Endothelial cell (in vitro differentiated cells): ENCODE data around the gene PDK1. TPM values are rescaled to one million over a fixed set of nuclear protein-coding genes. Genes with fewer than 3 reads are reported as not detected.

Source experiments
- DNase-seq: peaks from one replicate; pipeline ENCODE4 v3.0.0; 2021; ENCODE audit warnings: low spot score
- H3K27ac Mint-ChIP-seq: one replicate; pipeline ENCODE4 v1.8.0; 2021; ENCODE audit warnings: mixed read lengths, inconsistent platforms; ENCODE audit not compliant: unreplicated experiment
- H3K27me3 Mint-ChIP-seq: one replicate; pipeline ENCODE4 v1.8.0; 2021; ENCODE audit warnings: mild to moderate bottlenecking, moderate library complexity, mixed read lengths, inconsistent platforms; ENCODE audit not compliant: unreplicated experiment
- H3K36me3 Mint-ChIP-seq: one replicate; pipeline ENCODE4 v1.8.0; 2021; ENCODE audit warnings: mild to moderate bottlenecking, low read depth, mixed read lengths, inconsistent platforms; ENCODE audit not compliant: unreplicated experiment
- H3K4me1 Mint-ChIP-seq: one replicate; pipeline ENCODE4 v1.8.0; 2021; ENCODE audit warnings: mild to moderate bottlenecking, mixed read lengths, inconsistent platforms; ENCODE audit not compliant: unreplicated experiment
- H3K4me3 Mint-ChIP-seq: one replicate; pipeline ENCODE4 v1.8.0; 2021; ENCODE audit warnings: mild to moderate bottlenecking, mixed read lengths, inconsistent platforms; ENCODE audit not compliant: unreplicated experiment
- H3K9me3 Mint-ChIP-seq: one replicate; pipeline ENCODE4 v1.8.0; 2021; ENCODE audit warnings: mixed read lengths, inconsistent platforms; ENCODE audit not compliant: unreplicated experiment
- CTCF ChIP-seq: fragments of 200-600 bp; sonication (generic); IDR thresholded peaks from one replicate; pipeline ENCODE4 v1.5.0; 2021; ENCODE audit warnings: antibody characterized with exemption; ENCODE audit not compliant: unreplicated experiment
- total RNA-seq: library from RNA; stranded (reverse); fragmentation: NEBNext Ultra II Directional; extraction: Animal tissue kit (Norgen Biotek cat#: 25700); gene quantifications from one replicate; pipeline ENCODE4 v1.2.1, GENCODE V29; 2021; ENCODE audit not compliant: unreplicated experiment

PDK1 gene
- total RNA-seq, 1 donor from 2014 or later, result 16.4 TPM

- H3K36me3 Mint-ChIP-seq, result peaks cover 34% of the 10 kb centered on the region
- TF ChIP-seq CTCF, result no peak
- no peak for DNase-seq
- no peaks in the 10 kb centered on the region for H3K4me1 Mint-ChIP-seq
- peaks cover 4% of the 10 kb centered on the region for H3K27me3 Mint-ChIP-seq
- H3K4me3 Mint-ChIP-seq, result peak overlapping the region; percentile 47
- H3K27ac Mint-ChIP-seq, result no peak overlapping the region
- H3K9me3 Mint-ChIP-seq, result peaks cover 12% of the 10 kb centered on the region
These were observed 67.5 kb downstream of the PDK1 start for GRCh38 chr2:172623249-172623965.

DNA sequence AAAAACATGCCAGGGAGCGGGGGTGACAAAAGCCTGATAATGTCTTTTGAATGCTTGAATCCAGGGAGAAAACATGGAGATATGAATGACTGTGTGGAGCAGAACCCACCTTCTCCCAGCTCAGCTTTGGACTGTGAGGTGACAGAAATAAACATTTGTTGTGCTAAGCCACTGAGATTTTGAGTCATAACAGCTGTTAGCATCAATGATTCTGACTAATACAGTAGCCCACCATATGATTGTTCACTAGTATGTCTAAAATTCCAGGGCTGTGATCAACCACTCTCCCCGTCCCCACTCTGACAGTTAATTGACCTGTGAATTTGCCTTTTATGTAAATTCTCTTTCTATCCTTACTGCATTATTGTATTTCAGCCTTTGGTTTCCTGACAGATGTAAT lies 69.1 kb downstream of the PDK1 start:
- Mint-ChIP-seq H3K9me3 (peaks cover 12% of the 10 kb centered on the region), H3K4me1 (no peaks in the 10 kb centered on the region), H3K27ac (no peak overlapping the region), H3K4me3 (peak overlapping the region; percentile 19), H3K27me3 (peaks cover 5% of the 10 kb centered on the region), H3K36me3 (peaks cover 39% of the 10 kb centered on the region)
- DNase-seq, result no peak
- no peak for TF ChIP-seq CTCF

- Mint-ChIP-seq H3K27me3 (peaks cover 2% of the 10 kb centered on the region), H3K36me3 (peaks cover 32% of the 10 kb centered on the region), H3K9me3 (peaks cover 10% of the 10 kb centered on the region), H3K4me3 (no peak overlapping the region), H3K4me1 (no peaks in the 10 kb centered on the region), H3K27ac (no peak overlapping the region)
- no peak for TF ChIP-seq CTCF
- no peak for DNase-seq
These were observed 71.3 kb downstream of the PDK1 start for GRCh38 chr2:172627181-172627580.

- no peak for DNase-seq
- no peak overlapping the region for H3K27ac Mint-ChIP-seq
These were observed 72.2 kb downstream of the PDK1 start for GRCh38 chr2:172628085-172628484.

More at GRCh38 chr2:172628085-172628484, 72.2 kb downstream of the PDK1 start:
- H3K27me3 Mint-ChIP-seq, result peaks cover 2% of the 10 kb centered on the region
- peaks cover 10% of the 10 kb centered on the region for H3K9me3 Mint-ChIP-seq
- no peak overlapping the region for H3K4me3 Mint-ChIP-seq
- no peaks in the 10 kb centered on the region for H3K4me1 Mint-ChIP-seq
- TF ChIP-seq CTCF, result no peak
- peaks cover 30% of the 10 kb centered on the region for H3K36me3 Mint-ChIP-seq
